ENCODE measurements around the gene CAPZB.

- TF ChIP-seq POLR2A (IDR thresholded peaks at IDR 0.05) (no peak), CTCF (IDR thresholded peaks at IDR 0.05 in 8 of 11, conservative IDR thresholded peaks at IDR 0.05 in 3 of 11) (no peak), POLR2AphosphoS5 (IDR thresholded peaks at IDR 0.05) (peak; percentile 33 to 46 (median 44))
Observed at GRCh38 chr1:19411612-19412011, 73.7 kb downstream of the CAPZB start.

All from spleen (tissue), 7 donors.